Esophagus mucosa (tissue), 1 donor: ENCODE data around the gene MANBA. TPM values are rescaled to one million over a fixed set of nuclear protein-coding genes. Genes with fewer than 3 reads are reported as not detected.
"Not testable (repeated sequence)": the region's sequence is repeated elsewhere in the genome, so short reads cannot be mapped to it uniquely, and the experiment has no call there.

Experiments
- ATAC-seq: fragments of 200-7000 bp; cut with Tn5 transposase; one replicate; pipeline ENCODE4 v1.9.1; 2020
- total RNA-seq: library from RNA; stranded (reverse); gene quantifications from one replicate; pipeline ENCODE4 v1.2.4, GENCODE V29; 2023
- donor health status: DM: yes; HTN: yes; CAD: no.

Gene MANBA
- total RNA-seq, 1 donor from 2014 or later: 10.7 TPM

- peak; percentile 10 for ATAC-seq
These were observed 531 bp upstream of the MANBA start for GRCh38 chr4:102761296-102761701.

- ATAC-seq: peak; percentile 68
These were observed 730 bp downstream of the MANBA start for GRCh38 chr4:102759831-102760644.

- no peak for ATAC-seq
These were observed 2.3 kb downstream of the MANBA start for GRCh38 chr4:102758241-102759160.

- ATAC-seq: no peak
These were observed 3.1 kb downstream of the MANBA start for GRCh38 chr4:102757681-102758080.

GRCh38 chr4:102754044-102754443, 6.7 kb downstream of the MANBA start:
- no peak for ATAC-seq

- no peak for ATAC-seq
These were observed 8.8 kb downstream of the MANBA start for GRCh38 chr4:102751941-102752340.

- not testable (repeated sequence) for ATAC-seq
These were observed 17.4 kb downstream of the MANBA start for GRCh38 chr4:102743352-102743751.

- ATAC-seq: not testable (repeated sequence)
These were observed 22.0 kb downstream of the MANBA start for GRCh38 chr4:102738802-102739201.

- ATAC-seq: no peak
These were observed 23.9 kb downstream of the MANBA start for GRCh38 chr4:102736636-102737549.

- peak; percentile 23 for ATAC-seq
These were observed 25.2 kb downstream of the MANBA start for GRCh38 chr4:102735582-102735981.

- peak; percentile 54 for ATAC-seq
These were observed 26.0 kb downstream of the MANBA start for GRCh38 chr4:102734591-102735385.

- ATAC-seq: no peak
These were observed 26.7 kb downstream of the MANBA start for GRCh38 chr4:102734116-102734515.

- no peak for ATAC-seq
These were observed 27.7 kb downstream of the MANBA start for GRCh38 chr4:102733084-102733483.

- ATAC-seq: no peak
These were observed 28.1 kb downstream of the MANBA start for GRCh38 chr4:102732678-102733077.

GRCh38 chr4:102730968-102731533, 29.7 kb downstream of the MANBA start:
- ATAC-seq: no peak

- not testable (repeated sequence) for ATAC-seq
These were observed 31.3 kb downstream of the MANBA start for GRCh38 chr4:102729486-102729885.

- ATAC-seq: not testable (repeated sequence)
These were observed 33.8 kb downstream of the MANBA start for GRCh38 chr4:102726919-102727318.

- ATAC-seq: no peak
These were observed 34.7 kb downstream of the MANBA start for GRCh38 chr4:102726068-102726467.

GRCh38 chr4:102725229-102725628, 35.5 kb downstream of the MANBA start:
- no peak for ATAC-seq

GRCh38 chr4:102723511-102723910, 37.3 kb downstream of the MANBA start:
- ATAC-seq: no peak

- no peak for ATAC-seq
These were observed 38.0 kb downstream of the MANBA start for GRCh38 chr4:102722740-102723139.
